DMS153 treated with DMSO at 0.1 percent for 48 hours (cell line): ENCODE measurements around the gene PARN.
"Not testable (repeated sequence)": the region's sequence is repeated elsewhere in the genome, so short reads cannot be mapped to it uniquely, and the experiment has no call there.

Experiments used
- DNase-seq: peaks from one replicate; lab custom pipeline; 2025; ENCODE audit not compliant: unreplicated experiment; lab: John Stamatoyannopoulos, UW

The PARN gene

DNA sequence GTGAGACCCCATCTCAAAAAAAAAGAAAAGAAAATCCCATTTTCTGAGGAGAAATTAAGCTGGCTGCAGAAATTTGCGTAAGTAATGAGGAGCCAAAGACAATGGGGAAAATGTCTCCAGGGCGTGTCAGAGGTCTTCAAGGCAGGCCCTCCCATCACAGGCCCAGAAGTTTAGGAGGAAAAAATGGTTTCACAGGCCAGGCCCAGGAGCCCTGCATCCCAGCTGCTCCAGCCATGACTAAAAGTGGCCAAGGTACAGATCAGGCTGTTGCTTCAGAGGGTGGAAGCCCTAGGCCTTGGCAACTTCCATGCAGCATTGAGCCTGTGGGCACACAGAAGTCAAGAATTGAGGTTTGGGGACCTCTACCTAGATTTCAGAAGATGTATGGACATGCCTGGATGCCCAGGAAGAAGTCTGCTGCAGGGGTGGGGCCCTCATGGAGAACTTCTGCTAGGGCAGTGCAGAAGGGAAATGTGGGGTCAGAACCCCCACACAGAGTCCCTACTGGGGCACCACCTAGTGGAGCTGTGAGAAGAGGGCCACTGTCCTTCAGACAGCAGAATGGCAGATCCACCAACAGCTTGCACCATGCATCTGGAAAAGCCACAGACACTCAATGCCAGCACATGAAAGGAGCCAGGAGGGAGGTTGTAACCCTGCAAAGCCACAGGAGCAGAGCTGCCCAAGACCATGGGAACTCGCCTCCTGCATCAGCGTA lies 55.2 kb downstream of the PARN start:
- DNase-seq: not testable (repeated sequence)

DNA sequence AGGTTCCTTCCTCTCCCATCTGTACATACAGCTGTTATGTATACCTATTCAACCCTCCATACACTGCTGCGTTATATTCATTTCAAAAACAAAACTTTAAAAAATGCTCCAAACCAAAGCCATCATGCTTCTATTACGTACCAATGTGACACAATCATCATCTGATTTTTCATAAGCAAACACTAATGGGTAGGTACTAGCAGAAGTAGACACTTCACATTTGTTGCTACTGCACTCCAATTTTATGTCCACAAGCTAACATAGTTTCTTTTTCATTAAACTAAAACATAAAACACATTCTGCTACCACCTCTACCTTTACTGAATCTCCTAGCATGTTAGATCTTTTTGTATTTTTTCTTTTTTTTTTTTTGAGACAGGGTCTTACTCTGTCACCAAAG lies 57.5 kb downstream of the PARN start:
- no peak for DNase-seq

GRCh38 chr16:14569213-14569612 lies 60.8 kb downstream of the PARN start:
- no peak for DNase-seq

DNA sequence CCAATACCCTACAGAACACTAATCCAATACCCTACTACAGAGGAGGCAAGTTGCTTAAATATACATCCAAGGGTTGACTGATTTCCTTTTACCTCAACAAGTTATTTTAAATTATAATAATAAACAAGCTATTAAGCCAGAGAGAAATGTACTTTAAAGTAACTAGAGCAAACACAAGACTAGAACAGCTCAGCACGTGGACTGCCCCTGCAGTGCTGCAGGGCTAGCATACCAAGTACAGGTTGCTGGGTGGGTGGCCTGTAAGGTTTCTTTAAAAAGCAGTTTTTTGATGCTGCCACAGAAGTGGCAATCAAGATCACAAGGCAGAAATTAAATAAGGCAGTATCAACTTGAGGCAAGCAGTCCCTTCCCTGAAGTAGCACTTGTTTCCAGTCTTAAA lies 63.5 kb downstream of the PARN start:
- DNase-seq: no peak

GRCh38 chr16:14565688-14566025 lies 64.4 kb downstream of the PARN start:
- no peak for DNase-seq

- DNase-seq: peak; percentile 79
These were observed 65.0 kb downstream of the PARN start for GRCh38 chr16:14564861-14565687.

DNA sequence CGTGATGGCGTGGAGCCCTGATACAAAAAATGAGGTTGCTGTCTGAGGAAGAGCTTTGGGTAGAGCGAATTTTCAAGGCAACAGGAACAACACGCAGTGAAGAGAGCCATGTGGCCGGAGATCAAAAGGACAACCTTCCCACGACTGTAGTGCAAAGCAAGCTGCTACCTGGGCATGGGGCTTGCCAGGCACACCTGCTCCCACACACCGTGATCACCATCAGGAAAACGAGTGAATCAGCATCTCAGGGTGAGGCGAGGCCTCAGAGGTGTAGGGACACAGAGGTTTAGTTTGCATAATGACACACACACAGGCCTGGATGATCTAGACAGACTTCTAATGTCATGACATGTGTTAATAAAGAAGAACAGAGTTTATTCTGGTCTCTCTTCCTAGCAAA lies 65.7 kb downstream of the PARN start:
- peak; percentile 27 for DNase-seq

- DNase-seq: no peak
These were observed 67.2 kb downstream of the PARN start for GRCh38 chr16:14562691-14563491.

GRCh38 chr16:14560523-14560922 lies 69.5 kb downstream of the PARN start:
- no peak for DNase-seq

GRCh38 chr16:14559809-14560241 lies 70.2 kb downstream of the PARN start:
- peak; percentile 61 for DNase-seq

- DNase-seq: no peak
These were observed 76.6 kb downstream of the PARN start for GRCh38 chr16:14553447-14553846.

DNA sequence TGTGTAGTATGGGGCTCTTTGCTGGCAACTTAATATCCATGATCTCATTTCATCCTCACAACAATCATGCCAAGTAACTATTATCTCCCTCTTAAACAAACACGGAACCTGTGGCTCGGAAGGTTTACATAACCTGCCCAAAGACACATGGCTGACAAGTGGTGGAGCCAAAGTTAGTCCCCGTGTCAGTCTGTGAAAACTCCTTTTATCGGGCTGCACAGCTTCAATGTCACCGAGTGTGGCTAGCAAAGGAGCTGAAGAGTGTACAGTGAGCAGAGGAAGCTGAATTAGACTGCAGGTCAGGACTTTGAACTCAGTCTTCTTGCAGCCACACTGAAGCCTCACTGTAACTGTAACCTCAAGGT lies 80.3 kb downstream of the PARN start:
- DNase-seq: peak; percentile 51

GRCh38 chr16:14548933-14549788 lies 80.9 kb downstream of the PARN start:
- DNase-seq: no peak

- no peak for DNase-seq
These were observed 84.6 kb downstream of the PARN start for GRCh38 chr16:14545346-14545884.

- not testable (repeated sequence) for DNase-seq
These were observed 85.2 kb downstream of the PARN start for GRCh38 chr16:14544846-14545245.

DNA sequence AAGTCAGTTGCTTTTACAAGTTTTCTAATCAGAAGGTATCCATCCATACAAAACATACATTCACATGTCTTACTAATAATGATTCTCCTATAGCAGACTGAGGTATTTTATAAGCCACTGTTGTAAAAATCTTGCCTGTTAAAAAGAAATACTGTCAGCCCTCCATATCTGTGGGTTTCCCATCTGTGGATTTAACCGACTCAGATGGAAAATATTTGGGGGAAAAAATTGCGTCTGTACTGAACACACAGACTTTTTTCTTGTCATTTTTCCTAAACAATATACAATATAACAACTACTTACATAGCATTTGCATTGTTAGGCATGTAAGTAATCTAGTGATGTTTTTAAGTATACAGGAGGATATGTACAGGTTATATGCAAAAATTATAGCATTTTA lies 90.4 kb downstream of the PARN start:
- DNase-seq: no peak

DNA sequence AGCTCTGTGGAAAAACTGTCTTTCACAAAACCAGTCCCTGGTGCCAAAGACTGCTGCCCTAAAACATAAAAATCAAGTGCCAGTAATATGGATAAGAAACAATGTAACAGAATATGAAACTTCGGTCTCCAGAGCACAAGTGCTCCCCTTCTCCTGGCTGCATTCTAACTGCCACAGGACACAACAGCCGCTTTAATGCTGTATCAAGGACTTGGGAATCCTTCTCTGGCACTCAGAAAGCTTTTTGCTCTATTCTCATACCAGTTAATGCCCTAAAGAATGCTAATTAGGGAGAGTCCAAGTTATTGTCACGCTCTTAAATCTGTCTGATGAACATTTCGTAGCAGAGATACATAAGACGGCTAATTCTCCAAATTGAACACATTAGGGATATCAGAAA lies 90.9 kb downstream of the PARN start:
- DNase-seq: no peak

GRCh38 chr16:14538604-14539003 lies 91.5 kb downstream of the PARN start:
- DNase-seq: no peak

GRCh38 chr16:14531613-14532012 lies 98.4 kb downstream of the PARN start:
- no peak for DNase-seq

DNA sequence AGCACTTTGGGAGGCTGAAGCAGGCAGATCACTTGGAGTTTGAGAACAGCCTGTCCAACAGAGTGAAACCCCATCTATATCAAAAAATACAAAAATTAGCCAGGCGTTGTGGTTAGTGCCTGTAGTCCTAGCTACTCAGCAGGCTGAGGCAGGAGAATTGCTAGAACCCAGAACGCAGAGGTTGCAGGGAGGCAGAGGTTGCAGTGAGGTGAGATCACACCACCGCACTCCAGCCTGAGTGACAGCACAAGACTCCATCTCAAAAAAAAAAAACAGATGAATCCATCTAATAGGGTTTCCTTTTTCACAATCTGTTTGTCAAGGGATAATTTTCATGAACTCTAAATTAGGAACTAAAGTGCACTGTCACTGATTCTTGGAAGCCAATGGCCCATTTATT lies 99.0 kb downstream of the PARN start:
- DNase-seq: no peak

DNA sequence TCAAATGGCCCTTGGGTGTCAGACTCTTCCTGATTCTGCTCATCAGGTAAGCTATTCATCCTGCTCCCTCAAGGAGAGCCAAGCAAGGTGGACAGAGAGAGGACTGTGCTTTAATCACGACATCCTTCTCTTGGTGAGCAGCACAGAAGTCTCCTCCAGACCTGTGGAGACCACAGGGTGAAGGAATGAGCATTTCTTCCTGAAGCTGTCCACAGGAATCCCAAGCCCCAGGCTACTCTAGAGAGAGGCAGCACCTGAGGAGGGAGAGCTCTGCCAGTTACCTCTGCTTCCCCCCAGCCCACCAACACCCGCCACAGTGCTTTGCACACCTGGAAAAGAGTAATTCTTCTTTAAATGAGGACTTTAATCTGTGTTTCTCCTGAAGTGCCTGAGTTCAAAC lies 100.0 kb downstream of the PARN start:
- DNase-seq: no peak
